Mesothelial cell of epicardium (in vitro differentiated cells): ENCODE measurements around the gene ZNF470. TPM values are rescaled to one million over a fixed set of nuclear protein-coding genes. Genes with fewer than 3 reads are reported as not detected.
A peak's percentile ranks its signal among the peaks of the same experiment; 100 is the strongest.

Experiments
- DNase-seq, 2 experiments: peaks; one replicate each; pipeline ENCODE4 v3.0.0; 2021; ENCODE audit warnings: low spot score in 2 of 2; ENCODE audit not compliant: unreplicated experiment in 2 of 2
- H3K27ac Mint-ChIP-seq: 2 replicates; pipeline ENCODE4 v1.8.0; 2021; ENCODE audit warnings: mixed read lengths
- H3K27me3 Mint-ChIP-seq: 2 replicates; pipeline ENCODE4 v1.8.0; 2021; ENCODE audit warnings: low read depth, mixed read lengths
- H3K36me3 Mint-ChIP-seq: 2 replicates; pipeline ENCODE4 v1.8.0; 2021; ENCODE audit warnings: mixed read lengths
- H3K4me1 Mint-ChIP-seq: 2 replicates; pipeline ENCODE4 v1.8.0; 2021; ENCODE audit warnings: mixed read lengths
- H3K4me3 Mint-ChIP-seq: 2 replicates; pipeline ENCODE4 v1.8.0; 2021; ENCODE audit warnings: mild to moderate bottlenecking, moderate library complexity, mixed read lengths
- H3K9me3 Mint-ChIP-seq: 2 replicates; pipeline ENCODE4 v1.8.0; 2021; ENCODE audit warnings: mixed read lengths
- CTCF ChIP-seq: fragments of 200-600 bp; sonication (generic); IDR thresholded peaks from one replicate; pipeline ENCODE4 v1.5.0; 2021; ENCODE audit warnings: antibody characterized with exemption; ENCODE audit not compliant: unreplicated experiment
- total RNA-seq: library from RNA; stranded (reverse); gene quantifications from 3 replicates; pipeline ENCODE4 v1.2.1, GENCODE V29; 2021

ZNF470 gene
- total RNA-seq, 1 donor from 2014 or later: 5.4 TPM

- Mint-ChIP-seq H3K27ac (no peak overlapping the region), H3K36me3 (peaks cover 79% of the 10 kb centered on the region), H3K4me3 (no peak overlapping the region), H3K9me3 (peaks cover 58% of the 10 kb centered on the region), H3K4me1 (no peaks in the 10 kb centered on the region), H3K27me3 (no peaks in the 10 kb centered on the region)
- no peak for DNase-seq
- no peak for TF ChIP-seq CTCF
These were observed 55.7 kb downstream of the ZNF470 start for GRCh38 chr19:56623006-56623405.

- Mint-ChIP-seq H3K36me3 (peaks cover 75% of the 10 kb centered on the region), H3K27ac (no peak overlapping the region), H3K9me3 (peaks cover 66% of the 10 kb centered on the region), H3K4me1 (no peaks in the 10 kb centered on the region), H3K4me3 (no peak overlapping the region), H3K27me3 (no peaks in the 10 kb centered on the region)
- TF ChIP-seq CTCF: no peak
- no peak for DNase-seq
These were observed 58.4 kb downstream of the ZNF470 start for GRCh38 chr19:56625708-56626107.

GRCh38 chr19:56633021-56633420 lies 65.8 kb downstream of the ZNF470 start:
- no peak overlapping the region for H3K4me3 Mint-ChIP-seq
- peaks cover 35% of the 10 kb centered on the region for H3K36me3 Mint-ChIP-seq
- no peak for TF ChIP-seq CTCF
- no peaks in the 10 kb centered on the region for H3K27me3 Mint-ChIP-seq
- no peak overlapping the region for H3K27ac Mint-ChIP-seq
- H3K9me3 Mint-ChIP-seq: peaks cover 77% of the 10 kb centered on the region
- no peaks in the 10 kb centered on the region for H3K4me1 Mint-ChIP-seq
- no peak for DNase-seq

GRCh38 chr19:56637976-56638555 lies 70.8 kb downstream of the ZNF470 start:
- H3K9me3 Mint-ChIP-seq: peaks cover 58% of the 10 kb centered on the region
- no peak overlapping the region for H3K27ac Mint-ChIP-seq
- no peaks in the 10 kb centered on the region for H3K27me3 Mint-ChIP-seq
- H3K4me1 Mint-ChIP-seq: no peaks in the 10 kb centered on the region
- H3K4me3 Mint-ChIP-seq: no peak overlapping the region
- H3K36me3 Mint-ChIP-seq: peaks cover 18% of the 10 kb centered on the region
- no peak for TF ChIP-seq CTCF
- DNase-seq: peak in 1 of 2 experiments; percentile 51

Other genes with a start within 250 kb of the ZNF470 start
- 5.1 to 5.6 TPM (median 5.1 TPM) in 3 replicates for gene ZNF582, start 173.9 kb upstream of the ZNF470 start, total RNA-seq
- 9.1 to 10.1 TPM (median 9.9 TPM) in 3 replicates for gene ZNF583, start 163.1 kb upstream of the ZNF470 start, total RNA-seq
- not detected in 3 replicates for gene ZNF667, start 90.1 kb upstream of the ZNF470 start, total RNA-seq
- gene ZNF471, start 59.6 kb upstream of the ZNF470 start, total RNA-seq: not detected in 3 replicates
- gene ZFP28, start 28.5 kb upstream of the ZNF470 start, total RNA-seq: 10.2 to 10.7 TPM (median 10.5 TPM) in 3 replicates
- gene ZNF71, start 27.8 kb downstream of the ZNF470 start, total RNA-seq: 17.5 to 19.5 TPM (median 18.0 TPM) in 3 replicates
- 1.6 to 2.6 TPM (median 2.1 TPM) in 3 replicates for gene SMIM17, start 75.7 kb downstream of the ZNF470 start, total RNA-seq
- 0.07 to 0.34 TPM in 2 of 3 replicates, not detected in the other for gene ZNF835, start 104.3 kb downstream of the ZNF470 start, total RNA-seq